ENCODE measurements around the gene IL1RL2.

IL1RL2 gene

DNA sequence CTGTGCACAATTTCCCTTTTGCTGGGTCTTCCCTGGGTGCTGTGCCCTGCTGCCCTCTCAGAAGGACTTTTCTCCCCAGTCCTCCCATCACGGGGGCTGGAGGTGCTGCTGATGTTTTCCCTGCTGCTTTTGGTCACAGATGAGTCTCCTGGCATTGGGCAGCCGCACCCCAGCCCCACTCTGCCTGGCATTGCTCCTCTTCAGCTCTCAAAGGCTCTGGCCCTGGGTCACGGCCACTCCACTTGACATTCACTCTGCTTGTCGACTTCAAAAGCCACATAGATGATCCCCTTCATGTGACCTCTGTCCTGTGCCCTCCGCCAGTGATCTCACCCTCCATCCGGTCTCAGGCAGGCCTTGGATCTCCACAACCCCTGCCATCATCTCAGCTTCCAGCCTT is 81.0 kb downstream of the IL1RL2 start:
- no peak for DNase-seq (ENCODE audit: low spot score)

DNA sequence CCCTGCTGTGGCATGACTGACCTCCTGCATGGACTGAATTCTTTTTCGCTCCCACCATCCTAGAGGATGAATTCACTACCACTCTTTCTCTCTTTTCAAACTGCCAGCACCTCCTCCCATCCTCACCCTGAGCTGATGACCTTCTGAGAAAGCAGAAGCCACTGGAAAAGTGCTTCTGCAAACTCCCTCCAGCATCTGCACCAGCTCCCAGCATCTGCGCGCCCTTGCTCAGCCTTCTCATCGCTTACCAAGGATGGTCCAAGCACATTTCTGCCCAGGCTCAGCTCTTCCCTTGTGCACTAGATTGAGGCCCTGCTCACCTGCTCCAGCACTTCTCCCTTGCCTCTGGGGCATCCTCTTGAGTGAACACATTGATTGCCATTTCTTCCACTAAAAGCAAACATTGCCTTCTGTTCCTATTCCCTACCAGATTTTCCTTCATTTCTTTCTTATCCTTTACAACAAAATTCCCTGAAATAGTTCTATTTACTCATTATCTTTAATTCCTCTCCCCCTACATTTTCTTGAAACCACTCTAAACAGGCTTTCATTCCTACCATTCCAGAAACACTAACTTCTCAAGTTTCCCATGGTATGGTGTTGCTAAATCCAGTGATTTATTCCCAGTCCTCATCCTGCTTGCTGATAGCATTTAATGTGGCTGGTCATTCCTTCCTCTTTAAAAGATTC is 81.8 kb downstream of the IL1RL2 start:
- DNase-seq (ENCODE audit: low spot score): no peak

DNA sequence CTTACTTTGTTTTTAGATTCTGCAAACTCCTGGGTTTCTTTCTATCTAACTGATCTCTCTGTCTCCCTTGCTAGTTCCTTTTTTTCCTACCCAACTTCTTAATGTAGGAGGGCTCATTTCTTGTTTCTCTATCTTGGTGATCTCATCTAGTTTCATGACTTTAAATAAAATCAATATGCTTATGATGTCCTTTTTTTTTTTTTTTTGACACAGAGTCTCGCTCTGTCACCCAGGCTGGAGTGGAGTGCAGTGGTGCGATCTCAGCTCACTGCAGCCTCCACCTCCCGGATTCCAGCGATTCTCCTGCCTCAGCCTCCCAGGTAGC is 82.3 kb downstream of the IL1RL2 start:
- DNase-seq (ENCODE audit: low spot score): no peak

DNA sequence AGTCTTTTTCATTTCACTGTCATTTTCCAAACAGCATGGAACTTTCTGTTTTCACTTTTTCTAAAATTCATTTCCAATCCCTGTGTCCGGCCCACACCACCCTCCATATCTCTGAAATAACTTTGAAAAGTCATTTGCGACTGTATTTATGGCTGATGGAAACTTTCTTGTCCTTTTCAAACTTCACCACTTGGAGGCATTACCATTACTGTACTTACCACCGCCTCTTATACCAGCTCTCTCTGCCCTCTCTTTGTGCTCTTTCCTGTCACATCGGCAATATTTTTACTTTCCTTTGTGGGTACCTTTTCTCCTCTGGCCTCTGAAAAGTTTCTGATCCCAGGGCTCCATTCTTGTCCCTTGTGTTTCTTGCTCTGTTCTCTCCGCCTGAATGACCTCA is 85.0 kb downstream of the IL1RL2 start:
- no peak for DNase-seq (ENCODE audit: low spot score)

DNA sequence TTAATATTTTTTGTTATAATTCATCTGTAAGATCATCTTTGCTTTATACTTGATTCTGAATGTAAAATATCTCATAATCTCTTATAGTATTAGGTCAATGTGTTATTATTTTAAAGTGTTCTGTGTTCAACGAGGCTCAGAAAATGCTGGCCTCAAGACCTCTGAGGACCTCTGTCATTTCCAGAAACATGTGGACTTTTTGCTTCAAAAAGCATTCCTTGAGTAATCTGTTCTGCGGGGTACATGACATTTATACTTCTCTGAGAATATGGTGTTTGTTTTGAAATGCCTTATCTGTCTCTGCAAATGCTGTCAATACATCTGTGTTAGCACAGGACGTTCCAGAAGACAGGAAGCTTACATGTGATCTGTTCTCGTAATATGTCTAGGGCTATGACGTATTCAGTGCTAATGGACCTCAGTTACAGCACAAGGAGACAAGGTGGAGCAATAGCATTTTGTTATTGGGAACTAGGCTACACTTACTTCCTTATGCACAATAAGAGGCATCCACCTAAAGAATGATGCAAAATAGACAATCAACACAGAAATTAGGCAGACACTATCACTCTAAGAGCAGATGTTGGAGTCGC is 86.9 kb downstream of the IL1RL2 start:
- DNase-seq (ENCODE audit: low spot score): no peak

DNA sequence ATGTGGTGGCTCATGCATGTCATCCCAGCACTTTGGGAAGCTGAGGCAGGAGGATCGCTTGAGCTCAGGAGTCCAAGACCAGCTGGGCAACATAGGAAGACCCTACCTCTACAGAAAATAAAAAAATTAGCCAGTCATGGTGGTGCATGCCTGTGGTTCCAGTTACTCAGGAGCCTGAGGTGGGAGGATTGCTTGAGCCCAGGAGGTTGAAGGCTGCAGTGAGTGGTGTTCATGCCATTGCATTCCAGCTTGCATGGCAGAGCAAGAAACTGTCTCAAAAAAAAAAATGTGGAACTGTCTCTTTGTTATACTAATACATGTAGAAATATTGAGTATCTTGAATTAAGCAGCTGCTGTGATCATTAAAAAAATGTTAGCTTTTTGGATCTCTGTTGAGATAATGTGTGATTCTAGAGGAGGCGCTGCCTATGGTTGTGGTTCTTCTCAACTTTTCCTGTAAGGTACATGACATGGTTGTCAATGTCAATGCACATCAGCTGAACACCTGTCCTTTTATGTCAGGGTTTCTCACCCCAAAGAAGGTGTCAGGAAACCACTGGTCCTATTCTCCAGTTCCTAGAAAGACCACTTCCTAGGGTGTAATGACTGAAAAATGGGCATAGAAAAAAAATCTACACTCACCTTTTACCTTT is 89.9 kb downstream of the IL1RL2 start:
- DNase-seq (ENCODE audit: low spot score): peak; percentile 39

DNA sequence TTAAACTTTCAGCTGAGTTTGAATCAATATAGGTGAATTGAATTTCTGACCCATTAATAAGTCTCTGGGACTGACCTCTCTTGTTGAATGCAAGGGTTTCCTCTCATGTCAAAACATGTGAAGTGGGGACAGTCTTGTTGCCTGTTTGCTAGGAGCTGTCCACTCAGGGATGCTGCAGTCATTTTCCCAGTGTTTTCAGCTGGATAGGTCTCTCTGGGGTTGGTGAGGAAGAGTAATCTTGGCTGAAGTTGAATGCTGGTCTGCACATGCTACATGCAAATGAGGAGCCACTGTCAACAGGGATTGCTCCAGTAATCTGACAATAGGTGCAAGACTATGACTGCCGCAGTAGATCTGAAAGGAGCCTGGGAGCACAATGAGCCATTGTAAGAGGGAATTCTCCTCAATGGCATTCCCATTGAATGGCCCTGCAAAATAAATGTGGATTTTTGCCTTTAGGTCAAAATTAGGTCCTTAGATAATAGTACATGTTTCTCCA is 90.4 kb downstream of the IL1RL2 start:
- no peak for DNase-seq (ENCODE audit: low spot score)

DNA sequence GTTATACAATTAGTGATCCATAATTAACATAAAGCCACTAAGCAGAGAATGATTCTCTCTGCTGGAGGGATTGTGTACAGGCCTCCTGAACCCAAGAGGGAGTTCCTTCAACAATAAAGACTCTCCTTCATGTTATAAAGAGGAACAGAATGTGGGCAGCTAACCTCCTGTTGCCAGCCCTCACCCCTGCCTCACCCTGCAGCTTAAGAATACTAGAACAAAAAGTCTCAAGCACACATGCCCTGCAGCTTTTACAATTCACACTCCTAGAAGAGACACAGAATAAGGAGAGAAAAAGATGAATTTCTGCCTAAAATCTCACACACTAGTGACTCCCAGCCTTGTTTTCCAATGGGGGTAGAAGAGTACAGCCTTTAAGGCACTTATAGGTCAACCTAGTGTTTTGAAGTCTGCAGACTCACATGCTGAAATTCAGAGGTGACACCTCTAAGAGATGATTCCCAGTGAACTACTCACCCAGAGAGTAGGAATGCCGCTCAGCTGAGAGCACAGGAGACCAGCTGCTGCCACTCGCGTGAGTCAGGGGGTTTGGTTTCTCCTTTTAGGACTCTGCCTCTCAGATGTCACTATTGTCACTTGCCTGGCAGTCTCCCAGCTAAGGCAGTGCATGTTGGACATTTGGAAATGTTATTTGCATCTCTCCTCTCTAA is 92.0 kb downstream of the IL1RL2 start:
- no peak for DNase-seq (ENCODE audit: low spot score)

DNA sequence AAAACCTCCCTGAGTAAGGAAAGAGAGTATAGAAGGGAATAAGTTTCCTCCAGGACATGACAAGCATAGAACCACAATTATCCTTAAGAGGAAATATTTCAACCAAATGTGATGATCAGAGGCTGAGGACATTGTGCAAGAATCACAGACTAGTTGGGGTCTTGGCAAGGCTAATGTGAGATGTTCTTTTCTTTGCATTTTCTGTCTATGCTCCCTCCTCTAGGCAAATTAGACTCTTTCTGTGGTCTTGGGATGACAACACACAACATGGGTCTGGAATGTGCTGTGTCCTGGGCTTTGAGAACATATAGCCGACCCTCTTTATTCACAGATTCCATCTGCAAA is 92.5 kb downstream of the IL1RL2 start:
- no peak for DNase-seq (ENCODE audit: low spot score)

DNA sequence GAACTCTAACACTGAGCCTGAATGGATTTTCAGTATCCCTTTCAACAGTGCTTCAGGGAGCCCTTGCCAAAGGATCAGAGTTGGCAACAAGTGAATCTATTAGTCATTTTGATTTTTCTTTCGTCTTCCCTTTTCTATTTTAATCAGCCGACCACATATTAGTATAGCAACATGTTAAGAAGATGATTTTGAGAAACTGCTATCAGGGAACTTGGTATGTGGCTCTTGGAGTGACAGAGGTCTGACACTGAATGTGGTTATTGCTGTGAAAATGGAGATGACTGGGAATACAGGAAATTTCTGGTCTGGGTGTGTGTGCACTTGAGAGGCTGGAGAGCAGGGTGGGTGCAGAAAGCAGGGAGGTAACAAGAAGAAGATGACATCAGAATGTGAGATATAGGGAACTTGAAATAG is 95.9 kb downstream of the IL1RL2 start:
- peak; percentile 33 for DNase-seq (ENCODE audit: low spot score)

DNA sequence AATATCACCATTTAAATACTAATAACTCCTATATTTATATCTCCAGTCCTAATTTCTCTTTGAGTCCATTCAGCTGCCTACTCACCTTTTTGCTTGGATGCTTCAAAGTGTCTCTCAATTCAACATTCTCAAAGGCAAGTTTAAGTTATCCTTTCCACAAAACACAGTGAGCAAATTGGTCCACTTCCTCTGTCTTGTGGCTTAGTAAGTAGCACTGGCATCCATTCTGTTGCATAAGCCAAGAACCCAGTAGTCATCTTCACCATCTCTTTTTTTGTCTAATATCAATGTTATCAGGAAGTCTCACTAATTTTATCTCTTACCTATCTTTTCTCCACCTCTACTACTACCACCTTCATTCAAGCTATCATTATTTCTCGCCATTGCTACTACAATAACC is 97.2 kb downstream of the IL1RL2 start:
- DNase-seq (ENCODE audit: low spot score): no peak

DNA sequence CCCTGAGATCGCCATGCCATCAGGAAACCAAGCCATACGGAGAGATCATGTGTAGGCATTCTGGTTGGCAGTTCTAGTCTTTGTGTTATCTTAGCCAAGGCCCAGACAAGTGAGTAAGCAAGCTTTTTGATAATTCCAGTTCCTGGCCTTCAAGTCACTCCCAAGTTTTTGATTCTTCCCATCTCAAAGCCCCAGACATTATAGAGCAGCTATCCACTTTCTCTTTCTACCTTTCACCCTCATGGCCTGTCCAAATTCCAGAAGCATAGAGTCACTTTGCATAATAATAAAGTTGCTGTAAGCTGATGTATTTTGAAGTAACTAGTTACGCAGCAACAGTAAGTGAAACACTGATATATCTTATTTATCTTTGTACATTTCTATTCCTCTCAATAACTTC is 97.8 kb downstream of the IL1RL2 start:
- no peak for DNase-seq (ENCODE audit: low spot score)

DNA sequence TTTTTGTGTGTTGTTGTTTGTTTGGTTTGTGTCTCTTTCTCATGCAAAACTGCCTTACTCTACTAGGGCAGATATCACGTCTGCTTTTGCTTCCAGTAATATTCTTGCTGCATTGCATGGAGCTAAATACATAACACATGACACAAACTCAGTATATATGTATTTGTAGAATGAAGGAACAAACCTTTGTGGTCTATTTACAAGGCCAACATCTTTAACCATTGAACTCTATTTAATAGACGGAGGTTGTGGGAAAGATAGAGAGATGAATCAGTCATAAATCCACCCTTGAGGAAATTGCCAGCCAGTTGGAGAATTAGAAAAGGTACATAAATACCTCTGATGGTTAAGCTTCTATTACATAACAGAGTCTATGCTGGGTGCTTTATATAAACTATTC is 98.5 kb downstream of the IL1RL2 start:
- DNase-seq (ENCODE audit: low spot score): no peak

DNA sequence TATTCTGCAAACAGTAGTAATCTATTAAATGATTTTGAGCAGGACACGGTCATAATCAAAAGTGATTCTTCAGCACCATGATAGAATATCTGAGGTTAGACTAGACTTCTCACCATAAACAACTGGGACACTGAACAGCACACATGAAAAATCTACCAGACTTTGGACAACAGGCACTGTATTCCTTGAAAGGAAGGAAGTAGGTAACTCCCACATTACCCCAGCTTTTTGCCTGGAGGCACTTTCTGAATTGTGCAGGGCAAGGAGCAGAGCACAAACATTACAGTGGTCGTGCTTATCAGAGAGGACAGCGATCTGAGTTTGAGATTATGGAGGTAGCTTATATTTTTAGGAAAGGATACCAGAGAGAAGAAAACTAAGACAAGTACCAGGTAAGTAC is 99.2 kb downstream of the IL1RL2 start:
- DNase-seq (ENCODE audit: low spot score): no peak

DNA sequence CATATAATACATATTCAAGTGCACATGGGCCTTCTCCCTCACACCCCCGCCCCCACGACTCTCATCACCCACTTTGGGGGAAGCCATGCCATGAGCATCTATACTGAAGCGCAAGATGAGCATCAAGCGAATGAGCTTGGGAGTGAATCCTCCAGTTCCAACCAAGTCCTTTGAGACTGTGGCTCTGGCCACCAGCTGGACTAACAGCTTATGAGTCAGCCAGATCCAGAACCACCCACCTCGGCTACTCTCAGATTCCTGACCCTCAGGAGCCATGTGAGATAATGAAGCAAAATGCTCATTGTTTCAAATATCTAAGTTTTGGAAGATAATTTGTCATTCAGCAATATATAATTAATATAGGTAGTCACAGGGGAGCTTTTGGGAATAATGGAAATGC is 102.3 kb downstream of the IL1RL2 start:
- DNase-seq (ENCODE audit: low spot score): no peak
